ENCODE measurements around the gene KRT37.
A peak's percentile ranks its signal among the peaks of the same experiment; 100 is the strongest.
"Not testable (repeated sequence)": the region's sequence is repeated elsewhere in the genome, so short reads cannot be mapped to it uniquely, and the experiment has no call there.

Gene KRT37

DNA sequence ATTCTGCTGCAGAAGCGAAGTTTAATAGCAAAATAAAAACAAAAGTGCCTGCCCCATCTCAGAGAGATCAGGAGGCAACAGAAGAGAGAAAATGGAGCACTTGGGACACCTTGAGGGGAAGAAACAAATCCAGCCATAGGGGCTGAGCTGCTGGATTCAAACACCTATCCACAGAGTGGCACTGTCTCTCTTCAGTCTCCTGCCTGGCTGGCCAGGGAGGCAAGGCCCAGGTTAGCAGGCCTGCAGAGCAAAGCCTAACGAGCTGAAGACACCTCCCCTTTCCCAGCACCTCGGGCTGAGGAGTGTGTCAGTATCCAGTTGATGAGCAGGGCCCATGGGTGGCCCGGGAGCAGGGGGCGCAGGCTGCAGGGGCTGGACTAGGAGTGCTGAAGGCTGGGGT, 18.2 kb downstream of the KRT37 start:
- no peak for DNase-seq (ENCODE audit: low read depth in 3 of 3, low spot score in 1 of 3)

DNA sequence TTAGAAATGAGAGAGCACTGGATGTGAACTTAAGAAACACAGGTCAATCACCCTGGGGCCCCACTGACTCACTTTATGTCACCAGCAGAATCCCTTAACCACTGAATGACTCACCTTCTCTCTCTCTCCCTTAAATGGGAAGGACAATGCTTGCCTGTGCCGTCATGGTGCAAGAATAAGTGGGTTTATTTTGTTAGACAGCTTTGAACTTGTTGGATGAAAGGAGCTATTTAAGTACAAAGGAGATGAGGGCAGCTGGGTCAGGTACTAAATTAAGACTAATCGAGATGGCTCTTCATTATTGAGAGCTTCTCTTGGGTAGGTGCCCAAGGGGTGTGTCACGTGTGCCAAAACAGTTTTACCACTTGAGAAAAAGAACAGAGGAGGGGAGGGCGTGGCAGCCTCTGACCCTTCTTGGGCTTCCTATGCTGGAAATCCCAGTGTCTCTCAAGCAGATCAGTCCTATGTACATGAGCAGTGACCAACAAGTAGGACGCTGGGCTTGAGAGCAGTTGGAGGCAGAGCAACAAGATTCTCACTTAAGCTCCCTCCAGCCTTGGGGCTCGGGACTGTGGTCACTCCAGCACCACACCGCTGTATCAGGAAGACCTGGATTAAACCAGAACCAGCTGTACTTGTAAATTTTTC, 20.2 kb downstream of the KRT37 start:
- peak in 1 of 3 donors; percentile 2 for DNase-seq (ENCODE audit: low read depth in 3 of 3, low spot score in 1 of 3)

DNA sequence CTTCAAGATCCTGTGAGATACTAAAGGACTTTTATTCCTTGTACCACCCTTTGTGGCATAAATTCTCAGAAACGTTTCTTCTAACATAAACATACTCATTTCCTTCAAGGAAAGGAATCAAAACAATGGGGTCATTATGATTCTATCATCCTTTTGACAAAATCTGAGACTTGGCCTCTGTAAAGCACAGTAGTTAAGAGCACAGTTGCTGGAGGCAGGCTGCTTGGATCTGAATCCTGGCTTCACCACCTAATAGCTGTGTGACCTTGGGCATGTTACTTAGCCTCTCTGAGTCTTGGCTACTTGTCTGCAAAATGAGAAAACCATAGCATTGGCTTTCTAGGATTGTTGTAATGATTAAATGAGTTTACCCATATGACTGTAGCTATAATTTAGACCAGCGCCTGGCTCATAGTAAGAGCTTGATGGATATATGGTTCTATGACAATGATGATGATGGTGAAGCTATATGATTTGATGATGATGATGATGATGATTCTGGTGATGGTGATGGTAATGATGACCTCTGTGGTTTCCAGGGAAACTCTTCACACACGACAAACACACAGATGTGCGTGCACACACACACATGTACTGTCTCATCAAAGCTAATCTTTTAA, 20.9 kb downstream of the KRT37 start:
- DNase-seq (ENCODE audit: low read depth in 3 of 3, low spot score in 1 of 3): no peak

DNA sequence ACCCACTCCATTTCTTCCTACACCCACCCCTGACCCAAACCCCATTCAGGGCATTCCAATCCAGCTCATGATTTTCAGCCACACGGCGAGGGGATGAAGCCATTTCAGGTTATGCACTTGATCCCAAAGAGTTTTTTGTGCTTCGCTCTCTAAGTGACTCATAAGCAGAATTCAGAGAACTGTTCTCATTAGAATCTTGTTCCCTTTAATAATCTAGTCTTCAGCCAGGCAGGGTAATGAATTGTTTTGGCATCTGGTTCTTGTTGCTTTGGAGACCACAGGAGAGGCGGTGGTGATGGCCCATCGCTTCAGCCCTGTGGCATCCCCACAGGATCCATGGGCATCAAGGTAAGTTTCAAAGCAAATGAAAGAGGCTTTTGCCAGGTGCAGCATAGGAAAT, 22.2 kb downstream of the KRT37 start:
- DNase-seq (ENCODE audit: low read depth in 3 of 3, low spot score in 1 of 3): no peak

DNA sequence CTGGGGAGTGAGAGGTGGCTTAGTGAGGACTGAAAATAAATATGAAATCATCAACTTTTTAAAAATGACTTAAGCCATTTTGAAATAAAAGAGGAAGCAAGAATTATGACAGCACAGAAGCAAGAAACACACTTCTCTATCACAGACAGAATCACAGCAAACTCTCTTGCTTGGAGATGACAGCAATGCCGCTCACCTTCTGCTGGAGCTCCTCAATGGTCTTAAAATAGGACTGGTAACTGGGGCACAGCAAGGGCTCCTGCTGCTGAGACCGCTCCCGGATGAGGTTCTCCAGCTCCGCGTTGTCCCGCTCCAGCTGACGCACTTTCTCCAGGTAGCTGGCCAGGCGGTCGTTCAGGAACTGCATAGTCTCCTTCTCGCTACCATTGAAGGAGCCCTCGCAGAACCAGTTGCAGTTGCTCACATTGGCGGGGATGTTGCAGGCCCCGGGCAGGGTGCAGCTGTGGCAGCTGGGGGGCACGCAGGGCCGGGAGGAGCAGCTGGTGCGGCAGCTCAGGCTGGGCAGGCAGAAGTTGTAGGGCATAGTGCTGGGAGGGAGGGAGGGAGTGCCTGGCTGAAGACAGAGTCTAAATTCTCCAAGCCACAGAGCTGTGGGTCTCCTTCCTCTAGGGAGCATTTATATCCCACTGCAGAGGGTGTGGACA, 27.3 kb downstream of the KRT37 start, which contains the start of gene KRT31:
Gene KRT31, minus strand, starts transcription at position 613 of the 665 bp plus-strand sequence. Its CDS starts 69 bp downstream, at position 544.
- no peak for DNase-seq (ENCODE audit: low read depth in 3 of 3, low spot score in 1 of 3)

DNA sequence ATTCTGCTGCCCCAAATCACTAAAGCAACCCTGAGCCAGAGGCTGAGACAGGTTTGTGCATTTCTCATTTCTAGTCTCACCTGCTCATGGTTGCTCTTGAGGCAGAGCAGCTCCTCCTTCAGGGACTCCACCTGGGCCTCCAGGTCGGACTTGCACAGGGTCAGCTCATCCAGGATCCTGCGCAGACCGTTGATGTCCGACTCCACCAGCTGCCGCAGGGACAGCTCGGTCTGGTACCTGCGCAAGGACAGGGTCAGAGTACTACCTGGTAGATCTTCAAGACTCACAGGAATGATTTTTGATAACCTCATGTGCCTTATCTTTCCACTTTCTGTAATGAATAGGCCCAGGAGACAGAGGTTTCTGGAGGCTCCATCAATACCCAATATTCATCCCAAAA, 28.0 kb downstream of the KRT37 start:
- no peak for DNase-seq (ENCODE audit: low read depth in 3 of 3, low spot score in 1 of 3)

DNA sequence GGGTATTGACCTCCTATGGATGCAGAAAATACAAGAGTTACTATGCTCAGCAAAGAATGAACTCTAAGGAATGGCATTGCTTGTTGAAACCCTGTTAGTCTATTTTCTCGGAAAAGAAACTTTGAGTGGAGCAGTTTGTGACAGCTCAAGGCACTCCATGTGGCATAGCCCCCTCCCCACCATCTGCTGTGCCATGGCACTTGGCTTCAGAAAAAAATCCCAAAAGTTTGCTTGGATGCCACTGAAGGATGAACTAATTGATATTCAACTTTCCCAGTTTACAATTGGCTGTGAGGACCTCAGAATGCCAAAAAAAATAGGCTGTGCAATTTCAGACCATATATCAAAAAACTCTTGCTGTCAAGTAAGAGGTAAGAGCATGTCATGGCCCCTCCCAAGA, 28.8 kb downstream of the KRT37 start:
- DNase-seq (ENCODE audit: low read depth in 3 of 3, low spot score in 1 of 3): no peak

DNA sequence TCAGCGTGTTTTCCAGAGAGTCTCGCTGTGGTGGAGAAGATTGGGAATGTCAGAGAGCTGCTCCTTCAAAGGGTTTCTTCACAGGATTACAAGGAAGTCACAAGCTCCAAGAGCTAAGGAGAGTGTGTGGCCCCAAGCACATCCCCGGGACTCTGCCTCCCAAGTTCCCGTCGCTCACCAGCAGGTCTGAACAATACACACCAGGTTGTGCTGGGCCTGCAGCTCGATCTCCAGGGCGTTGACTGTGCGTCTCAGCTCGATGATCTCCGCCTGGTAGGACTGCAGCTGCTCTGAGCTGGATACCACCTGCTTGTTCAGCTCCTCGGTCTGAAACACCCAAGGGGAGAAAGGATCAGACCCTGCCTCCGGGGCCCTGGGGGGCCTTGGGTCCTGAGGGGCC, 29.3 kb downstream of the KRT37 start:
- DNase-seq (ENCODE audit: low read depth in 3 of 3, low spot score in 1 of 3): not testable (repeated sequence)

DNA sequence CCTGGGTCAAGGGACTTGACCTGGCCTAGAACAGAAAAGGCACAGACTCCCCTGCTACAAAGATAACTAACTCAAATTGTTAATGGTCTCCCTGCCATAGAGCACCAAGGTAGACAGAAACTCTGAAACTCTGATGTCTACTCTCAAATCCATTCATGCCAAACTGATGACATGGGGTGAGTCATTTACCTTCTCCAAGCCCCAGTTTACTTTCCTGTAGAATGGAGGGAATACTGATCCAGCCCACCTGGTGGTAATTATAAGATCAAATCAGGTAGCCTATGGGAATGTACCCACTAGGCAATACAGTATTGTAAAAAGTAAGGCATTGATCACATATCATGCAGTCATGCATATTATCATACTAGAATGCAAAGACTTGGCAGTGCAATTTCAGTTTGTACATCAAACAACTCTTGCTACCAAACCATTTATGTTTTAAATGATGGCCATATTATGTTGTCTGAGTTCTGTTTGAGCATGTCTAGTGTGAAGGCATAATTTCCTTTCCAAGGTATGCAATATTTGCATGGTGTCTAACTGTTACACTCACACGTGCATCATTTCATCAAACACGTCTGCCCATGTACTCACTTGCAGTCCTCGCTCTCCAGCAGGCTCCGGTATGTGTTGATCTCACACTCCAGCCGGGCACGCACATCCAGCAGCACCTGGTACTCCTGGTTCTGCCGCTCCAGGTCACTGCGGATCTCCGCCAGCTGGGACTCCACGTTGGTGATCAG, 30.0 kb downstream of the KRT37 start:
- DNase-seq (ENCODE audit: low read depth in 3 of 3, low spot score in 1 of 3): no peak

DNA sequence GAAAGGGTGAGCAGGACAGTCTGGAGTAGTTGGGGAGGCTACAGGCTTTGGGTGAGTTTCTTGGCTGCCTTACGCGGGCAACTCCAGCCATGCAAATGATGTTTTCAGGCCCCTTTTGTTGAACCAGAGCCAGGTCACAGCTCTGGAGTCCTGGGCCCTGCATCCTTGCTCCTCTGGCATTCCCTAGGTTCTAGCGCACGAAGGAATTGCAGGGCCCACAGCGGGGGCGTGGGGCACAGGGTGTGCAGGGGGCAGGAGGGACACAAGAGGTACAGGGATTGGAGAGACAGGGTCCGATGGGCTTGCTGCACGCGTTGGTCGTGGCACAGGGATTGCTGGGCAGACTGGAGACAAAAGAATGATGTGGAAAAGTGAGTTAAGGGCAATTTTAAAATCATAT, 30.6 kb downstream of the KRT37 start:
- no peak for DNase-seq (ENCODE audit: low read depth in 3 of 3, low spot score in 1 of 3)

DNA sequence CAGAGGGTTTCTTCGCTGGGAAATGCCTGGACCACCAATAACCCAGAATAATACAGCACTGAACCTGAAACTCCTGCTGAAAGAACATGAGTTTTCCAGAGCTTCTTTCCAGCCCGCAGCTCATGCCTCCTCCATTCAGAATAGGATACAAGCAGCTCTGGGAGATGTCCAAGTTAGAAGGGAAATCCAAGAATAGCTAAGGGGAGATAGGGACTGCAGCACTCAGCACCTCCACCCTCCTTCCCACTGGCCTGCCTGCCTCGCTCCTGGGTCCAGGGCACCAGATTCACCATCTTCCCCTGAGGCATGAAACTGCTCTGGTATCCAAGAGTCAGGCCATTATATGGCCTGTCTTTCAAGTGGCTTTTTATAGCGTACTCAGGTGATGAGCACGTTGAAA, 31.1 kb downstream of the KRT37 start:
- DNase-seq (ENCODE audit: low read depth in 3 of 3, low spot score in 1 of 3): no peak

DNA sequence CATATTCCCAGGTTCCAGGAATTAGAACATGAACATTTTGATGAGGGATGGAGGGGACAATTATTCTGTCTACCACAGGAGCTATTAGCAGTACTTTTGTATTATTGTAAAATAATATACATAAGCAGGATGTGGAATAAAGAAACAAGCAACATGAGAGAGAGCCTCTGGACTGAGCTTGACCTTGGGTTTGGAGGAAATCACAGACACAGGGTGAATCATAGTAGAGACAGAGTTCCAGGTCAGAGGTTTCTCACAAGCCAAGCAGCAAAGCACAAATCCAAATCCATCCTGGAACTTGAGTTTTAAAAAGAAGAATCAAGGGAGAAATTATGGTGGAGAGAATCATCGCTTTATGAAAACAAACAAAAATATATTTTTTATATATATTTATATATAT, 32.1 kb downstream of the KRT37 start:
- DNase-seq (ENCODE audit: low read depth in 3 of 3, low spot score in 1 of 3): no peak

DNA sequence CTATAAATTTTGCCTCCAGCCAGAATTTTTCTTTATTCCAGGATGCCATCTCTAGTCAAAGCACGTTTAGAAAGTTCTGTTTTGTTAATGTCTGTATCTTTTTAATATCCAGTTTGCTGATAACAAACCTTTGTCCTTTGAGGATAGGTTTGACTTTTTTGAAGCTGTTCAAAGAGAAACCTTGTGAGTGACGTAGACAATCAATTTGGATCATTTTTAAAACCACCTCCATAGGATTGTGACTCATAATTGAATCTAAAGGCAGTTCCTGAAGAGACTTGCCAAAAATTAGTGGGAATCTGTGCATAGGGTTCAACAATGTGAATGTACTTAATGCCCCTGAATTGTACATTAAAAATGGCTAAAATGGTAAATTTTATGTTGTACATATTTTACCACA, 32.9 kb downstream of the KRT37 start:
- DNase-seq (ENCODE audit: low read depth in 3 of 3, low spot score in 1 of 3): no peak

DNA sequence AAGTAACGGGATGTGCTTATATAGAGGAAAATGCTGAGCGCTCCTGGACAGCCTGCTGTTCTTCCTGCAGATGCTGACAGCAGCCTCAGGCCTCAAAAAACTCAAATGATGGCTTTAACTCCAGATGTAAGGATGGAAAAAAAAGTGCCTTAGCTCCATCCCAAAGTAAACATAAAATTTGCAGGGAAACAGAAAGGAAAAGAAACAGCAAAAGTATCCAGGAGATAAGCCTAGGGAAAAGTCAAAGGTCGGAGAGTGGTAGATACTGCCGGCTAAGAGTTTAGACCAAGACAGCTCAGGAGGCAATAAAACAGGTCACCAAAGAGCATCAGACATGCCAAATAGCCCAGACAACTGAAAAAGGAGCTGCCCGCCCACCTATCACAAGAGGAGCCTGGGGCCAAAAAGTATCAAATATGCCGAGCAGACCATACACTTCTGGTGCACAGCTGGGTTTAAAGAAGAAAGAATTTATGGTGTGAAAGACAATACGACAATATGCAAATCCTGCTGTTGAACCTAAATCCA, 33.9 kb downstream of the KRT37 start:
- no peak for DNase-seq (ENCODE audit: low read depth in 3 of 3, low spot score in 1 of 3)

DNA sequence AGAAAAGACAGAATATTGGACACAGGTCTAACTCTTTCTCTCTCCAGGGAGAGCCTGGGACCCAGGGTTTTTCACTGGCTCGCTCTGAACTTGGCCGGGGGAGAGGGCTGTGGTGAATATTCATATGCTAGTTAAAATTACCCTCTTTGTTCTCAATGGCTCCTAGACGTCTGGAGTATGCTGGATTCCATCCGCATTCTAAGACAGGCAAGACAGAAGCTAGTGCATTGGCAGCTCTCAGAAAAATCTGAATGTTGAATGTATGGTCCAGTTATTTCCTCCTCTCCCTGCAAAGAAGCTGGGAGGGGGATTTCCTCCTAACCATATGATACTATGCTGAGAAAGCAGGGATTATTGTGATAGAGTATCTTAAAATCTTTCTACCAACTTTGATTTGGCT, 36.7 kb downstream of the KRT37 start:
- DNase-seq (ENCODE audit: low read depth in 3 of 3, low spot score in 1 of 3): no peak

DNA sequence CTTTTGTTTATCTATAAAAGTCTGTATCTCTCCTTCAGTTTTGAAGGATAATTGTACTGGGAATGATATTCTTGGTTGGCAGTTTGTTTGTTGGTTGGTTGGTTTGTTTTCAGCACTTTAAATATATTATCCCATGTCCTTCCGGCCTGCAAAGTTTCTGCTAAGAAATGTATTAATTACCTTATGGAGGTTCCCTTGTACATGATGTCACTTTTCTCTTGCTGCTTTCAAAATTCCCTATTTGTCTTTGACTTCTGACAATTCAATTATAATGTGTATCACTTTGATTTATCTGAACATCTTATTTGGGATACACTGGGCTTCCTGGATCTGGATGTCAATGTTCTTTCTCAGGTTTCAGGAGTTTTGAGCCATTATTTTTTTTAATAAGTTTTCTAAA, 38.2 kb downstream of the KRT37 start:
- DNase-seq (ENCODE audit: low read depth in 3 of 3, low spot score in 1 of 3): no peak

DNA sequence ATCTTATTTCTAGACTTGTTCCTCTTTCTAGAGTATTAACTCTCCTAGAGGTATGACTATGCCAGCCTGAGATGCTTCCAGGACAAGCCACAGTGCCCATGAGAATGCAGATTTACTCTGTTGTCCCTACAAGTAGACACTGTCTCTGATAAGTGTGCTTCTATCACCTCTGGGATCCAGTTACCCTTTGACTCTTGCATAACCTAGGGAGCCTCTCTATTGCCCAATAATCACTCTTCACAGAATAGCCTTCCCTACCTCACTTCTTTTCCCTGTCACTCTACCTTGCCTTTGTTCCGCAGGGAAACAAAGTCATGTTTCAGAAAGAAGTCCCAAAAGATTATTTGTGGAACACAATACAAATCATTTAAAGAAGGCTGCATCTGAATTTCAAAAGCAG, 40.7 kb downstream of the KRT37 start:
- DNase-seq (ENCODE audit: low read depth in 3 of 3, low spot score in 1 of 3): no peak

DNA sequence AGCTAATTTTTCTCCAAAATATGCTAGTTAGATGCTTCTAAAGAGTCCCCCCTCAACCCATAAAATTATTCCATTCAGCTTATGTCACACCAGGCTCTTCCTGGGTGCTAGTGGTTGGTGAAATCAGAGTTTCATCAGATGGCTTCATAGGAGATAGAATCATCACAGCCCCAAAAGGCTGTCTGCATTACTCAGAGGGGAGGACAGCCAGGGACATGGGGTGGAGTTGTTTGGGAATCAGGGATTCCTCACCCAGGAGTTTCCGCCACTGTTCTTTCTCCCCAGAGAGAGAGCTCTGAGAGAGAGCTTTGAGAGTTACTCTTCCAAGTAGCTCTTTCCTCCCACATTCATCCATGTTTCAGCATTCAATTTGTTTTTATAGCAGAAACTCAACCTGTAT, 42.0 kb downstream of the KRT37 start:
- DNase-seq (ENCODE audit: low read depth in 3 of 3, low spot score in 1 of 3): no peak

DNA sequence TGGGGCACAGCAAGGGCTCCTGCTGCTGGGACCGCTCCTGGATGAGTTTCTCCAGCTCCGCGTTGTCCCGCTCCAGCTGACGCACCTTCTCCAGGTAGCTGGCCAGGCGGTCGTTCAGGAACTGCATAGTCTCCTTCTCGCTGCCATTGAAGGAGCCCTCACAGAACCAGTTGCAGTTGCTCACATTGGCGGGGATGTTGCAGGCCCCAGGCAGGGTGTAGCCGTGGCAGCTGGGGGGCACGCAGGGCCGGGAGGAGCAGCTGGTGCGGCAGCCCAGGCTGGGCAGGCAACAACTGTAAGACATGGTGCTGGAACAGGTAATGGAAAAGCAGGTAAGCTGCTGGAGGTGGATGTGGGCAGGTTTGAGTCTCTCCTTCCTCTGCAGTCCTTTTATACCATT, 42.4 kb downstream of the KRT37 start, which contains the start of gene KRT34:
Gene KRT34, minus strand, starts transcription at position 364 of the 400 bp plus-strand sequence. Its CDS starts 60 bp downstream, at position 304.
- DNase-seq (ENCODE audit: low read depth in 3 of 3, low spot score in 1 of 3): not testable (repeated sequence)

DNA sequence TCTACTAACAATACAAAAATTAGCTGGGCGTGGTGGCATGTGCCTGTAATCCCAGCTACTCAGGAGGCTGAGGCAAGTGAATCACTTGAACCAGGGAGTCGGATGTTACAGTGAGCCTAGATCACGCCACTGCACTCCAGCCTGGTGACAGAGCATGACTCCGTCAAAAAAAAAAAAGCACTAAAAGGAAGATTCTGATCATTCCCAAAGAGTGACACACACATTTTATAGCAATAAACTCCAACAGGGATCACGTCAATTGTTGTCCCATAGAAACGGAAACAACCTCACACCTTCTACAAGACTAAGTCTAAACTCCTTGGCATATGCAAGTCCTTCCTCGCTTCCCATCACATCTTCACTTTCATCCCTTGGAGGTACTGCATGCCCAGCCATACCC, 44.3 kb downstream of the KRT37 start:
- DNase-seq (ENCODE audit: low read depth in 3 of 3, low spot score in 1 of 3): not testable (repeated sequence)

DNA sequence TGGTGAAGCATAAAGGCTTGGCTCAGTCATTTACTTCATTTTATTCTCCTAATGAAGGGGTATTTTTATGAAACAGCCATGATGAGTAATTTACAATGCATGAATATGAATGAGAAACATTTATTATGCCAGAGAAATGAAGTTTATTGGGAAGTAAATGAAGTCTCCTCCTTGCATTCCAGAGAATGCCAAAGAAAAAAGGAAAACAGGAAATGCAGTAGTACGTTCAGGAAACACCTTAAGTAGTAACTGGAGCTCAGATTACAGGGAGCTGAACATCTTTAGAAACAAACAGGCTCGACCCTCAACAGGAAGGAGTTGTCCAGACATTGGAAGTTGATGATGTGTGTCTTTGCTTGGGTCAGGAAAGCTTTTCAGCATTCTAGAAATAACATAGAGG, 46.8 kb downstream of the KRT37 start:
- no peak for DNase-seq (ENCODE audit: low read depth in 3 of 3, low spot score in 1 of 3)
